ENCODE data around the gene P3H1. TPM values are rescaled to one million over a fixed set of nuclear protein-coding genes. Genes with fewer than 3 reads are reported as not detected.

P3H1 gene
- total RNA-seq, 1 experiment from 2014 or later: 84.8 TPM

DNA sequence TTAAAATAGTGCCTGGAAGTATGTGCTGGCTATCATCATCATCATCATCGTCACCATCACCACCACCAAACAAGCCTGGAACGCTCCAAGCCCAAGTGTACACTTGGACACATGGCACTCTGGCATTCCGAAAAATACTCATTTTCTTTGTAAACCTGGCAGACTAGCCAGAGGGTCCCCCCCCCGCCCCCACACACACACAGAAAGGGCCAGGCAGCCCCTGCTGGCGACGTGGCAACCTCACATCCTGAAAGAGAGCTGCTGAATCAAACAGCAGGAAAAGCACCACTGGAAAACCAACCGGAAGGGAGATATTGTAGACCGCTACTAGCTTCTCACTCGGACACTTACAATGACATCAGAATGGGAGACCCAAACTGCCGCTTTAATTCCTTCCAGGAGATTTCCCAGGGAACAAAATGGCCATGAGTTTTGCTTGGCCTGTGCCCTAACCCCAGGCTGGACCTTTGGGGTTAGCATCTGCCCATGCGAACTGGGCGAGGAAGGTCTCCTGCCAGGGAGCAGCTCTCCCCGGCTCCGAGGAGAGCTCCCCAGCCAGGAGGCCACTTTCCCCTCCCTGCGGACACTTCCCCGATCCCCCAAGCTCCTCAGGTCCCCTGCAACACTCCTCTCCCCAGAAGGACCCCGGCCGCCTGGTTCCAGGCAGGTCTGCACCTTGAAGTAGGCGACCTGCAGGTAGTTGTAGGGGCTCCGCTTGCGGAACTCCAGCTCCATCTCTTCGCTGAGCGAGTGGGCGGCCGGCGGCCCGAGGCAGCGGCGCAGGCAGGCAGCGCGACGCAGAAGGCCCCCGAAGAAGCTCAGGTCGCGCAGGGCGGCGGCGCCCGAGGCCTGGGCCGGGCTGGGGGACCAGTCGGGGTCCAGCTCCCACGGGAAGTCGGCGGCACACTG lies 742 bp downstream of the P3H1 start:
- no peaks in the 10 kb centered on the region; the same call in 1 of the 2 replicates for H3K36me3 ChIP-seq (ENCODE audit: control insufficient read depth, insufficient read depth, low read length)
- intact Hi-C loops (cut with micrococcal nuclease; ENCODE audit: unreplicated experiment): no loop called here
- no peaks in the 10 kb centered on the region for H3K27me3 ChIP-seq (ENCODE audit: control insufficient read depth, insufficient read depth, low read length)
- 0 out of 2 replicates have a peak, but pooled peaks have one; percentile 49 for TF ChIP-seq SIN3A (IDR thresholded peaks at IDR 0.05; ENCODE audit: borderline replicate concordance, insufficient read depth, low read depth, low read length)
- TF ChIP-seq, protein P1, sequence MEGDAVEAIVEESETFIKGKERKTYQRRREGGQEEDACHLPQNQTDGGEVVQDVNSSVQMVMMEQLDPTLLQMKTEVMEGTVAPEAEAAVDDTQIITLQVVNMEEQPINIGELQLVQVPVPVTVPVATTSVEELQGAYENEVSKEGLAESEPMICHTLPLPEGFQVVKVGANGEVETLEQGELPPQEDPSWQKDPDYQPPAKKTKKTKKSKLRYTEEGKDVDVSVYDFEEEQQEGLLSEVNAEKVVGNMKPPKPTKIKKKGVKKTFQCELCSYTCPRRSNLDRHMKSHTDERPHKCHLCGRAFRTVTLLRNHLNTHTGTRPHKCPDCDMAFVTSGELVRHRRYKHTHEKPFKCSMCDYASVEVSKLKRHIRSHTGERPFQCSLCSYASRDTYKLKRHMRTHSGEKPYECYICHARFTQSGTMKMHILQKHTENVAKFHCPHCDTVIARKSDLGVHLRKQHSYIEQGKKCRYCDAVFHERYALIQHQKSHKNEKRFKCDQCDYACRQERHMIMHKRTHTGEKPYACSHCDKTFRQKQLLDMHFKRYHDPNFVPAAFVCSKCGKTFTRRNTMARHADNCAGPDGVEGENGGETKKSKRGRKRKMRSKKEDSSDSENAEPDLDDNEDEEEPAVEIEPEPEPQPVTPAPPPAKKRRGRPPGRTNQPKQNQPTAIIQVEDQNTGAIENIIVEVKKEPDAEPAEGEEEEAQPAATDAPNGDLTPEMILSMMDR (IDR thresholded peaks at IDR 0.05): peak; percentile 71
- TF ChIP-seq, protein P2, sequence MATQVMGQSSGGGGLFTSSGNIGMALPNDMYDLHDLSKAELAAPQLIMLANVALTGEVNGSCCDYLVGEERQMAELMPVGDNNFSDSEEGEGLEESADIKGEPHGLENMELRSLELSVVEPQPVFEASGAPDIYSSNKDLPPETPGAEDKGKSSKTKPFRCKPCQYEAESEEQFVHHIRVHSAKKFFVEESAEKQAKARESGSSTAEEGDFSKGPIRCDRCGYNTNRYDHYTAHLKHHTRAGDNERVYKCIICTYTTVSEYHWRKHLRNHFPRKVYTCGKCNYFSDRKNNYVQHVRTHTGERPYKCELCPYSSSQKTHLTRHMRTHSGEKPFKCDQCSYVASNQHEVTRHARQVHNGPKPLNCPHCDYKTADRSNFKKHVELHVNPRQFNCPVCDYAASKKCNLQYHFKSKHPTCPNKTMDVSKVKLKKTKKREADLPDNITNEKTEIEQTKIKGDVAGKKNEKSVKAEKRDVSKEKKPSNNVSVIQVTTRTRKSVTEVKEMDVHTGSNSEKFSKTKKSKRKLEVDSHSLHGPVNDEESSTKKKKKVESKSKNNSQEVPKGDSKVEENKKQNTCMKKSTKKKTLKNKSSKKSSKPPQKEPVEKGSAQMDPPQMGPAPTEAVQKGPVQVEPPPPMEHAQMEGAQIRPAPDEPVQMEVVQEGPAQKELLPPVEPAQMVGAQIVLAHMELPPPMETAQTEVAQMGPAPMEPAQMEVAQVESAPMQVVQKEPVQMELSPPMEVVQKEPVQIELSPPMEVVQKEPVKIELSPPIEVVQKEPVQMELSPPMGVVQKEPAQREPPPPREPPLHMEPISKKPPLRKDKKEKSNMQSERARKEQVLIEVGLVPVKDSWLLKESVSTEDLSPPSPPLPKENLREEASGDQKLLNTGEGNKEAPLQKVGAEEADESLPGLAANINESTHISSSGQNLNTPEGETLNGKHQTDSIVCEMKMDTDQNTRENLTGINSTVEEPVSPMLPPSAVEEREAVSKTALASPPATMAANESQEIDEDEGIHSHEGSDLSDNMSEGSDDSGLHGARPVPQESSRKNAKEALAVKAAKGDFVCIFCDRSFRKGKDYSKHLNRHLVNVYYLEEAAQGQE (IDR thresholded peaks at IDR 0.05; ENCODE audit: insufficient read depth in 1 of 2, low read depth in 2 of 2, low read length in 1 of 2): no peak
- in situ Hi-C loops (cut with HindIII; ENCODE audit: low pct_unique_long_range_greater_than_20kb, low sequenced_read_pairs): no loop called here
- peak; percentile 52 for ATAC-seq
- CTCF ChIA-PET: interaction anchor here (0.6 to 1.6 kb wide), 21 partner anchors 9 to 1219 kb away, joined by 3 to 12 read pairs (median 5); no protein-coding TSS in a partner anchor
- no peak for DNase-seq (ENCODE audit: low read depth, low spot score)
- no peaks in the 10 kb centered on the region for H3K9me3 ChIP-seq (ENCODE audit: control insufficient read depth, insufficient read depth, low read depth, low read length)
- H3K4me3 ChIP-seq (ENCODE audit: low read depth in 2 of 2, low read length in 2 of 2): peak overlapping the region; percentile 90 to 99
- POLR2A ChIA-PET: interaction anchor here (0.6 kb wide), 1 partner anchor 879 kb away, joined by 3 read pairs; no protein-coding TSS in a partner anchor
- peaks cover 17% of the 10 kb centered on the region for H3K4me1 ChIP-seq (ENCODE audit: control insufficient read depth, insufficient read depth, low read length)
- peak overlapping the region; percentile 60 for H3K27ac ChIP-seq (ENCODE audit: low read length)
- TSS peak; percentile 87 for BruUV-seq (replicated peaks)

DNA sequence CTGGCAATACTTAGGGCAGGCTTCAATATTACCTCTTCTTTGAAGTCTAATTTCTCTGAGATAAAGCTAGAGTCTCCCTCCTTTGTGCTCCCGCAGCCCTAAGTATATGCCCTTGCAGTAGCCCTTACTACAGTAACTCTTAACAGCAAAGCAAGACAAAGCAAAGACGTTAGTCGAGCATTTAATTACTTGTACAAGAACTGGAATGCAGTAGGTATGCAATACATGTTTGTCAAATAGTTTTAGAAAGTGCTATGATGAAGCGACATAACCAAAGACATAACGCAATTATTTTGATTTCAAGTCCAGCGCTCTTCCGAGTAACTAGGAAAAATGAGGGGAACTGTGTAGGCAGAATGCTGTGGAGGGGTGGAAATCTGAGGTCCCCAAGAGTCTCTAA lies 1.6 kb downstream of the P3H1 start:
- Histone ChIP-seq H3K27me3 (ENCODE audit: control insufficient read depth, insufficient read depth, low read length) (no peaks in the 10 kb centered on the region), H3K27ac (ENCODE audit: low read length) (peak overlapping the region; percentile 60), H3K9me3 (ENCODE audit: control insufficient read depth, insufficient read depth, low read depth, low read length) (no peaks in the 10 kb centered on the region), H3K4me3 (ENCODE audit: low read depth in 2 of 2, low read length in 2 of 2) (peak overlapping the region; percentile 90 to 99), H3K36me3 (ENCODE audit: control insufficient read depth, insufficient read depth, low read length) (no peaks in the 10 kb centered on the region; the same call in 1 of the 2 replicates), H3K4me1 (ENCODE audit: control insufficient read depth, insufficient read depth, low read length) (peaks cover 17% of the 10 kb centered on the region)
- ATAC-seq (no peak), DNase-seq (ENCODE audit: low read depth, low spot score) (no peak)
- no TSS peak for BruUV-seq (replicated peaks)
- ChIA-PET CTCF (interaction anchor here (1.4 to 1.5 kb wide), 2 partner anchors 13 to 308 kb away, joined by 3 to 6 read pairs; no protein-coding TSS in a partner anchor), POLR2A (no interaction called here)
- intact Hi-C loops (cut with micrococcal nuclease; ENCODE audit: unreplicated experiment): no loop called here
- in situ Hi-C loops (cut with HindIII; ENCODE audit: low pct_unique_long_range_greater_than_20kb, low sequenced_read_pairs): no loop called here
- TF ChIP-seq, protein P1 (IDR thresholded peaks at IDR 0.05): no peak
- TF ChIP-seq TCF7L2 (IDR thresholded peaks at IDR 0.05; ENCODE audit: low read depth, low read length) (no peak), POLR2AphosphoS5 (IDR thresholded peaks at IDR 0.05; ENCODE audit: low read depth, low read length) (no peak), SIN3A (IDR thresholded peaks at IDR 0.05; ENCODE audit: borderline replicate concordance, insufficient read depth, low read depth, low read length) (no peak)
- TF ChIP-seq, protein P2 (IDR thresholded peaks at IDR 0.05; ENCODE audit: insufficient read depth in 1 of 2, low read depth in 2 of 2, low read length in 1 of 2): no peak
